ENCODE results near the gene SEMA7A.
A peak's percentile ranks its signal among the peaks of the same experiment; 100 is the strongest.

Gene SEMA7A

GRCh38 chr15:74376825-74377581 is 56.8 kb downstream of the SEMA7A start:
- Histone ChIP-seq H3K27ac (ENCODE audit: insufficient read depth in 1 of 2, low read depth in 1 of 2, low read length in 2 of 2, poor library complexity in 1 of 2, severe bottlenecking in 2 of 2) (no peak overlapping the region), H3K4me3 (ENCODE audit: control insufficient read depth in 1 of 7, extremely low read depth in 1 of 7, insufficient read depth in 4 of 7, low read depth in 2 of 7, low read length in 6 of 7) (no peak overlapping the region), H3K4me1 (ENCODE audit: control extremely low read depth in 1 of 4, control insufficient read depth in 4 of 4, insufficient read depth in 4 of 4, low read length in 3 of 4) (peaks cover 2 to 36% (median 31%) of the 10 kb centered on the region in 4 experiments), H3K27me3 (replicated peaks in 2 of 5; ENCODE audit: control insufficient read depth in 4 of 5, insufficient read depth in 5 of 5, low read length in 4 of 5) (no peaks in the 10 kb centered on the region), H3K36me3 (ENCODE audit: control insufficient read depth in 4 of 4, insufficient read depth in 4 of 4, low read length in 3 of 4) (no peaks in the 10 kb centered on the region), H3K9me3 (ENCODE audit: control extremely low read depth in 1 of 5, control insufficient read depth in 4 of 5, insufficient read depth in 2 of 5, low read depth in 1 of 5, low read length in 4 of 5) (no peaks in the 10 kb centered on the region)
- ChIA-PET CTCF (interaction anchor here (1.5 to 22.0 kb wide), 8 partner anchors 7 to 255 kb away, joined by 3 to 671 read pairs (median 12); partner anchors contain the start of gene SEMA7A), POLR2A (no interaction called here)
- 79% methylated on average over 4 of the region's 6 CpGs for WGBS (ENCODE audit: insufficient coverage)
- no peak for DNase-seq

- Histone ChIP-seq H3K36me3 (ENCODE audit: control insufficient read depth in 4 of 4, insufficient read depth in 4 of 4, low read length in 3 of 4) (no peaks in the 10 kb centered on the region), H3K27ac (ENCODE audit: insufficient read depth in 1 of 2, low read depth in 1 of 2, low read length in 2 of 2, poor library complexity in 1 of 2, severe bottlenecking in 2 of 2) (no peak overlapping the region), H3K27me3 (replicated peaks in 2 of 5; ENCODE audit: control insufficient read depth in 4 of 5, insufficient read depth in 5 of 5, low read length in 4 of 5) (no peaks in the 10 kb centered on the region), H3K4me3 (ENCODE audit: control insufficient read depth in 1 of 7, extremely low read depth in 1 of 7, insufficient read depth in 4 of 7, low read depth in 2 of 7, low read length in 6 of 7) (no peak overlapping the region), H3K9me3 (ENCODE audit: control extremely low read depth in 1 of 5, control insufficient read depth in 4 of 5, insufficient read depth in 2 of 5, low read depth in 1 of 5, low read length in 4 of 5) (no peaks in the 10 kb centered on the region), H3K4me1 (ENCODE audit: control extremely low read depth in 1 of 4, control insufficient read depth in 4 of 4, insufficient read depth in 4 of 4, low read length in 3 of 4) (peaks cover 2 to 36% (median 31%) of the 10 kb centered on the region in 4 experiments)
- DNase-seq: no peak
- WGBS (ENCODE audit: insufficient coverage): 100% methylated on average over 1 of the region's 1 CpG
- ChIA-PET CTCF (interaction anchor here (0.7 to 22.0 kb wide), 17 partner anchors 8 to 256 kb away, joined by 3 to 671 read pairs (median 4); partner anchors contain the start of genes CYP11A1 and SEMA7A), POLR2A (interaction anchor here (1.0 kb wide), 1 partner anchor 63 kb away, joined by 3 read pairs; no protein-coding TSS in a partner anchor)
Observed at GRCh38 chr15:74376226-74376625, 57.5 kb downstream of the SEMA7A start.

GRCh38 chr15:74375303-74375693 is 58.5 kb downstream of the SEMA7A start:
- H3K4me3 ChIP-seq (ENCODE audit: control insufficient read depth in 1 of 7, extremely low read depth in 1 of 7, insufficient read depth in 4 of 7, low read depth in 2 of 7, low read length in 6 of 7): no peak overlapping the region
- 20% methylated on average over 8 of the region's 9 CpGs for WGBS (ENCODE audit: insufficient coverage)
- no peak overlapping the region for H3K27ac ChIP-seq (ENCODE audit: insufficient read depth in 1 of 2, low read depth in 1 of 2, low read length in 2 of 2, poor library complexity in 1 of 2, severe bottlenecking in 2 of 2)
- peaks cover 0 to under 1% (median 0%) of the 10 kb centered on the region in 5 experiments for H3K27me3 ChIP-seq (replicated peaks in 2 of 5; ENCODE audit: control insufficient read depth in 4 of 5, insufficient read depth in 5 of 5, low read length in 4 of 5)
- H3K36me3 ChIP-seq (ENCODE audit: control insufficient read depth in 4 of 4, insufficient read depth in 4 of 4, low read length in 3 of 4): no peaks in the 10 kb centered on the region
- ChIA-PET CTCF (interaction anchor here (0.8 to 22.0 kb wide), 15 partner anchors 9 to 393 kb away, joined by 3 to 671 read pairs (median 6); partner anchors contain the start of gene SEMA7A), POLR2A (no interaction called here)
- H3K9me3 ChIP-seq (ENCODE audit: control extremely low read depth in 1 of 5, control insufficient read depth in 4 of 5, insufficient read depth in 2 of 5, low read depth in 1 of 5, low read length in 4 of 5): no peaks in the 10 kb centered on the region
- H3K4me1 ChIP-seq (ENCODE audit: control extremely low read depth in 1 of 4, control insufficient read depth in 4 of 4, insufficient read depth in 4 of 4, low read length in 3 of 4): peaks cover 2 to 36% (median 31%) of the 10 kb centered on the region in 4 experiments
- DNase-seq: peak; percentile 83 to 91 (median 87)

- Histone ChIP-seq H3K4me1 (ENCODE audit: control extremely low read depth in 1 of 4, control insufficient read depth in 4 of 4, insufficient read depth in 4 of 4, low read length in 3 of 4) (peaks cover 2 to 36% (median 31%) of the 10 kb centered on the region in 4 experiments), H3K27ac (ENCODE audit: insufficient read depth in 1 of 2, low read depth in 1 of 2, low read length in 2 of 2, poor library complexity in 1 of 2, severe bottlenecking in 2 of 2) (no peak overlapping the region), H3K36me3 (ENCODE audit: control insufficient read depth in 4 of 4, insufficient read depth in 4 of 4, low read length in 3 of 4) (no peaks in the 10 kb centered on the region), H3K4me3 (ENCODE audit: control insufficient read depth in 1 of 7, extremely low read depth in 1 of 7, insufficient read depth in 4 of 7, low read depth in 2 of 7, low read length in 6 of 7) (peak overlapping the region in 5 of 7 experiments; percentile 58 to 72 (median 66)), H3K9me3 (ENCODE audit: control extremely low read depth in 1 of 5, control insufficient read depth in 4 of 5, insufficient read depth in 2 of 5, low read depth in 1 of 5, low read length in 4 of 5) (no peaks in the 10 kb centered on the region), H3K27me3 (replicated peaks in 2 of 5; ENCODE audit: control insufficient read depth in 4 of 5, insufficient read depth in 5 of 5, low read length in 4 of 5) (peaks cover 0 to 3% (median 0%) of the 10 kb centered on the region in 5 experiments)
- WGBS (ENCODE audit: insufficient coverage): 21% methylated on average over 9 of the region's 11 CpGs
- POLR2A ChIA-PET: no interaction called here
- DNase-seq: no peak
- CTCF ChIA-PET: interaction anchor here (0.6 to 22.0 kb wide), 21 partner anchors 9 to 396 kb away, joined by 3 to 671 read pairs (median 5); partner anchors contain the start of genes SEMA7A and UBL7
Observed at GRCh38 chr15:74374648-74375302, 59.0 kb downstream of the SEMA7A start.

- Histone ChIP-seq H3K4me3 (ENCODE audit: control insufficient read depth in 1 of 7, extremely low read depth in 1 of 7, insufficient read depth in 4 of 7, low read depth in 2 of 7, low read length in 6 of 7) (peak overlapping the region; percentile 27 to 83 (median 66)), H3K4me1 (ENCODE audit: control extremely low read depth in 1 of 4, control insufficient read depth in 4 of 4, insufficient read depth in 4 of 4, low read length in 3 of 4) (peaks cover 2 to 31% (median 28%) of the 10 kb centered on the region in 4 experiments), H3K36me3 (ENCODE audit: control insufficient read depth in 4 of 4, insufficient read depth in 4 of 4, low read length in 3 of 4) (no peaks in the 10 kb centered on the region), H3K27me3 (replicated peaks in 2 of 5; ENCODE audit: control insufficient read depth in 4 of 5, insufficient read depth in 5 of 5, low read length in 4 of 5) (peaks cover 0 to 3% (median 0%) of the 10 kb centered on the region in 5 experiments), H3K9me3 (ENCODE audit: control extremely low read depth in 1 of 5, control insufficient read depth in 4 of 5, insufficient read depth in 2 of 5, low read depth in 1 of 5, low read length in 4 of 5) (no peaks in the 10 kb centered on the region), H3K27ac (ENCODE audit: insufficient read depth in 1 of 2, low read depth in 1 of 2, low read length in 2 of 2, poor library complexity in 1 of 2, severe bottlenecking in 2 of 2) (no peak overlapping the region)
- WGBS (ENCODE audit: insufficient coverage): 0% methylated on average over 56 of the region's 62 CpGs
- POLR2A ChIA-PET: interaction anchor here (0.8 kb wide), 1 partner anchor 257 kb away, joined by 3 read pairs; no protein-coding TSS in a partner anchor
- CTCF ChIA-PET: interaction anchor here (0.6 to 22.0 kb wide), 22 partner anchors 10 to 397 kb away, joined by 3 to 671 read pairs (median 4); partner anchors contain the start of genes SEMA7A and UBL7
- peak; percentile 87 to 95 (median 94) for DNase-seq
Observed at GRCh38 chr15:74373731-74374647, 59.8 kb downstream of the SEMA7A start.

GRCh38 chr15:74373056-74373650 is 60.6 kb downstream of the SEMA7A start:
- CTCF ChIA-PET: interaction anchor here (0.9 to 22.0 kb wide), 14 partner anchors 10 to 398 kb away, joined by 3 to 671 read pairs (median 5); partner anchors contain the start of gene SEMA7A
- Histone ChIP-seq H3K4me1 (ENCODE audit: control extremely low read depth in 1 of 4, control insufficient read depth in 4 of 4, insufficient read depth in 4 of 4, low read length in 3 of 4) (peaks cover 2 to 23% (median 20%) of the 10 kb centered on the region in 4 experiments), H3K4me3 (ENCODE audit: control insufficient read depth in 1 of 7, extremely low read depth in 1 of 7, insufficient read depth in 4 of 7, low read depth in 2 of 7, low read length in 6 of 7) (peak overlapping the region in 1 of 7 experiments; percentile 83), H3K27me3 (replicated peaks in 2 of 5; ENCODE audit: control insufficient read depth in 4 of 5, insufficient read depth in 5 of 5, low read length in 4 of 5) (peaks cover 0 to 3% (median 0%) of the 10 kb centered on the region in 5 experiments), H3K27ac (ENCODE audit: insufficient read depth in 1 of 2, low read depth in 1 of 2, low read length in 2 of 2, poor library complexity in 1 of 2, severe bottlenecking in 2 of 2) (no peak overlapping the region), H3K36me3 (ENCODE audit: control insufficient read depth in 4 of 4, insufficient read depth in 4 of 4, low read length in 3 of 4) (no peaks in the 10 kb centered on the region), H3K9me3 (ENCODE audit: control extremely low read depth in 1 of 5, control insufficient read depth in 4 of 5, insufficient read depth in 2 of 5, low read depth in 1 of 5, low read length in 4 of 5) (no peaks in the 10 kb centered on the region)
- no peak for DNase-seq
- POLR2A ChIA-PET: interaction anchor here (0.8 kb wide), 1 partner anchor 258 kb away, joined by 3 read pairs; no protein-coding TSS in a partner anchor
- WGBS (ENCODE audit: insufficient coverage): 70% methylated on average over 9 of the region's 13 CpGs
